ENCODE data around the gene DKKL1. TPM values are rescaled to one million over a fixed set of nuclear protein-coding genes. Genes with fewer than 3 reads are reported as not detected.

DKKL1 gene
- total RNA-seq, 1 experiment from 2014 or later, result 1.0 TPM

DNA sequence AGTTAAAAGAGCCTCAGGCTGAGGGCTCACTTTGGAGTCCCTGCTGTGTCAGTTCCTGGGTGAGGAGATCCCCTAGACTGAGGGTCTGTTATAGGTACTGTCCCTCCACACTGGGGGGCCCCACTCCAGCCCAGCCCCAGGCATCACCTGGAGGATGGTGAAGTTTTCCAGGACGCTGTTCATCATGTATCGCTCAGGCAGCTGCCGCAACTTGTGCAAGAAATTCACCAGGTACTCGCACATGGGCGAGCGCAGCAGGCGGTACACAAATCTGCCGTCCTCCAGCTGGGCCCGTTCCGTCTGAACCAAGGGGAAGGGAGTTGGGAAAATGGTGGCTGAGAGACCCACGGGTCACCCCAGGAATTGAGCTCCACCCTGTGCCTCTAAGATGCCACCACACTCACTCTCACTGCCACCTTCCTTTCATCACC is 21.4 kb upstream of the DKKL1 start:
- no peak overlapping the region for H3K27ac ChIP-seq (ENCODE audit: low read depth, low read length)
- H3K36me3 ChIP-seq (ENCODE audit: control insufficient read depth in 1 of 2, insufficient read depth in 2 of 2, low read length in 2 of 2), result peaks cover 24 to 28% of the 10 kb centered on the region in 2 experiments; a peak in 3 of 4 replicates
- no TSS peak for BruUV-seq (replicated peaks)
- DNase-seq (ENCODE audit: low read depth, low spot score) (no peak), ATAC-seq (no peak)
- no peaks in the 10 kb centered on the region for H4K20me1 ChIP-seq (ENCODE audit: insufficient read depth)
- H3K9ac ChIP-seq (ENCODE audit: low read length), result no peak overlapping the region
- intact Hi-C loops (cut with micrococcal nuclease), result no loop called here
- no peaks in the 10 kb centered on the region for H3K9me3 ChIP-seq (ENCODE audit: control insufficient read depth in 1 of 2, insufficient read depth in 1 of 2, low read depth in 1 of 2, low read length in 2 of 2)
- CTCF ChIA-PET, result interaction anchor here (0.6 kb wide), 1 partner anchor 20 kb away, joined by 4 read pairs; the partner anchor contains the start of gene TEAD2
- no peaks in the 10 kb centered on the region for H3K79me2 ChIP-seq (ENCODE audit: insufficient read depth, low read length)
- H3K4me3 ChIP-seq (replicated peaks in 1 of 2; ENCODE audit: low read depth in 1 of 2, low read length in 2 of 2), result no peak overlapping the region
- no peak overlapping the region for H2AFZ ChIP-seq (ENCODE audit: low read depth, low read length, poor library complexity, severe bottlenecking)
- H3K27me3 ChIP-seq (ENCODE audit: insufficient read depth, low read length), result no peaks in the 10 kb centered on the region
- RAD21 ChIA-PET (ENCODE audit: low non-redundant PET in 1 of 2, low total read pairs in 2 of 2, uncharacterized antibody in 2 of 2, unreplicated experiment in 2 of 2), result no interaction called here
- H3K4me2 ChIP-seq (ENCODE audit: low read length), result no peak overlapping the region
- no peaks in the 10 kb centered on the region for H3K9me2 ChIP-seq (ENCODE audit: insufficient read depth)
- H3K4me1 ChIP-seq (ENCODE audit: control insufficient read depth in 1 of 2, insufficient read depth in 2 of 2, low read length in 2 of 2), result peaks cover 0 to 6% of the 10 kb centered on the region in 2 experiments; a peak in 1 of 4 replicates
- TF ChIP-seq, protein P1, sequence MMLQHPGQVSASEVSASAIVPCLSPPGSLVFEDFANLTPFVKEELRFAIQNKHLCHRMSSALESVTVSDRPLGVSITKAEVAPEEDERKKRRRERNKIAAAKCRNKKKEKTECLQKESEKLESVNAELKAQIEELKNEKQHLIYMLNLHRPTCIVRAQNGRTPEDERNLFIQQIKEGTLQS (IDR thresholded peaks at IDR 0.05), result no peak
- TF ChIP-seq POLR2AphosphoS5 (IDR thresholded peaks at IDR 0.05; ENCODE audit: low read depth, low read length) (no peak), TCF7L2 (IDR thresholded peaks at IDR 0.05; ENCODE audit: borderline replicate concordance, extremely low read depth, insufficient read depth, insufficient read length) (no peak), SIN3A (IDR thresholded peaks at IDR 0.05; ENCODE audit: low read depth) (no peak), POLR2A (IDR thresholded peaks at IDR 0.05; ENCODE audit: borderline replicate concordance, extremely low read depth, insufficient read depth, insufficient read length) (no peak), EZH2 (IDR thresholded peaks at IDR 0.05) (no peak), CBX3 (IDR thresholded peaks at IDR 0.05; ENCODE audit: low read depth) (no peak), CTCF (IDR thresholded peaks at IDR 0.05 in 2 of 3, conservative IDR thresholded peaks at IDR 0.05 in 1 of 3; ENCODE audit: borderline replicate concordance in 1 of 3, insufficient read depth in 1 of 3, low read depth in 2 of 3, low read length in 2 of 3) (no peak), RAD21 (IDR thresholded peaks at IDR 0.05; ENCODE audit: low read depth) (no peak), SP1 (IDR thresholded peaks at IDR 0.05; ENCODE audit: low read depth) (no peak), FOSL1 (IDR thresholded peaks at IDR 0.05; ENCODE audit: low read depth) (no peak), JUND (IDR thresholded peaks at IDR 0.05) (no peak), CEBPB (IDR thresholded peaks at IDR 0.05; ENCODE audit: low read depth) (no peak), SRF (IDR thresholded peaks at IDR 0.05; ENCODE audit: low read depth) (no peak), EGR1 (IDR thresholded peaks at IDR 0.05; ENCODE audit: low read depth) (no peak)
- TF ChIP-seq, protein P2, sequence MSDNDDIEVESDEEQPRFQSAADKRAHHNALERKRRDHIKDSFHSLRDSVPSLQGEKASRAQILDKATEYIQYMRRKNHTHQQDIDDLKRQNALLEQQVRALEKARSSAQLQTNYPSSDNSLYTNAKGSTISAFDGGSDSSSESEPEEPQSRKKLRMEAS (IDR thresholded peaks at IDR 0.05), result no peak
- TF ChIP-seq, protein P3, sequence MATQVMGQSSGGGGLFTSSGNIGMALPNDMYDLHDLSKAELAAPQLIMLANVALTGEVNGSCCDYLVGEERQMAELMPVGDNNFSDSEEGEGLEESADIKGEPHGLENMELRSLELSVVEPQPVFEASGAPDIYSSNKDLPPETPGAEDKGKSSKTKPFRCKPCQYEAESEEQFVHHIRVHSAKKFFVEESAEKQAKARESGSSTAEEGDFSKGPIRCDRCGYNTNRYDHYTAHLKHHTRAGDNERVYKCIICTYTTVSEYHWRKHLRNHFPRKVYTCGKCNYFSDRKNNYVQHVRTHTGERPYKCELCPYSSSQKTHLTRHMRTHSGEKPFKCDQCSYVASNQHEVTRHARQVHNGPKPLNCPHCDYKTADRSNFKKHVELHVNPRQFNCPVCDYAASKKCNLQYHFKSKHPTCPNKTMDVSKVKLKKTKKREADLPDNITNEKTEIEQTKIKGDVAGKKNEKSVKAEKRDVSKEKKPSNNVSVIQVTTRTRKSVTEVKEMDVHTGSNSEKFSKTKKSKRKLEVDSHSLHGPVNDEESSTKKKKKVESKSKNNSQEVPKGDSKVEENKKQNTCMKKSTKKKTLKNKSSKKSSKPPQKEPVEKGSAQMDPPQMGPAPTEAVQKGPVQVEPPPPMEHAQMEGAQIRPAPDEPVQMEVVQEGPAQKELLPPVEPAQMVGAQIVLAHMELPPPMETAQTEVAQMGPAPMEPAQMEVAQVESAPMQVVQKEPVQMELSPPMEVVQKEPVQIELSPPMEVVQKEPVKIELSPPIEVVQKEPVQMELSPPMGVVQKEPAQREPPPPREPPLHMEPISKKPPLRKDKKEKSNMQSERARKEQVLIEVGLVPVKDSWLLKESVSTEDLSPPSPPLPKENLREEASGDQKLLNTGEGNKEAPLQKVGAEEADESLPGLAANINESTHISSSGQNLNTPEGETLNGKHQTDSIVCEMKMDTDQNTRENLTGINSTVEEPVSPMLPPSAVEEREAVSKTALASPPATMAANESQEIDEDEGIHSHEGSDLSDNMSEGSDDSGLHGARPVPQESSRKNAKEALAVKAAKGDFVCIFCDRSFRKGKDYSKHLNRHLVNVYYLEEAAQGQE (IDR thresholded peaks at IDR 0.05; ENCODE audit: low read depth), result no peak
- TF ChIP-seq, protein P4, sequence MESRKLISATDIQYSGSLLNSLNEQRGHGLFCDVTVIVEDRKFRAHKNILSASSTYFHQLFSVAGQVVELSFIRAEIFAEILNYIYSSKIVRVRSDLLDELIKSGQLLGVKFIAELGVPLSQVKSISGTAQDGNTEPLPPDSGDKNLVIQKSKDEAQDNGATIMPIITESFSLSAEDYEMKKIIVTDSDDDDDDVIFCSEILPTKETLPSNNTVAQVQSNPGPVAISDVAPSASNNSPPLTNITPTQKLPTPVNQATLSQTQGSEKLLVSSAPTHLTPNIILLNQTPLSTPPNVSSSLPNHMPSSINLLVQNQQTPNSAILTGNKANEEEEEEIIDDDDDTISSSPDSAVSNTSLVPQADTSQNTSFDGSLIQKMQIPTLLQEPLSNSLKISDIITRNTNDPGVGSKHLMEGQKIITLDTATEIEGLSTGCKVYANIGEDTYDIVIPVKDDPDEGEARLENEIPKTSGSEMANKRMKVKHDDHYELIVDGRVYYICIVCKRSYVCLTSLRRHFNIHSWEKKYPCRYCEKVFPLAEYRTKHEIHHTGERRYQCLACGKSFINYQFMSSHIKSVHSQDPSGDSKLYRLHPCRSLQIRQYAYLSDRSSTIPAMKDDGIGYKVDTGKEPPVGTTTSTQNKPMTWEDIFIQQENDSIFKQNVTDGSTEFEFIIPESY (IDR thresholded peaks at IDR 0.05; ENCODE audit: extremely low read depth, insufficient replicate concordance, low read length), result no peak
- POLR2A ChIA-PET, result interaction anchor here (0.6 kb wide), 1 partner anchor 929 kb away, joined by 3 read pairs; no protein-coding TSS in a partner anchor
